ENCODE results near the gene CUX1.

CUX1 gene

GRCh38 chr7:101993311-101993710 is 175.9 kb downstream of the CUX1 start:
- TF ChIP-seq CSRNP3 (CRISPR knock-in tag; IDR thresholded peaks at IDR 0.05): no peak
- no peak for TF ChIP-seq GLIS3 (CRISPR knock-in tag; IDR thresholded peaks at IDR 0.05)
- no peak for TF ChIP-seq TSHZ2 (CRISPR knock-in tag; IDR thresholded peaks at IDR 0.05)
- TF ChIP-seq CSDC2 (CRISPR knock-in tag; IDR thresholded peaks at IDR 0.05): no peak
- no peak for ATAC-seq

GRCh38 chr7:101995121-101995520 is 177.7 kb downstream of the CUX1 start:
- ATAC-seq: no peak
- TF ChIP-seq ZFP30 (CRISPR knock-in tag; IDR thresholded peaks at IDR 0.05): no peak
- no peak for TF ChIP-seq TCF4 (CRISPR knock-in tag; IDR thresholded peaks at IDR 0.05; ENCODE audit: borderline replicate concordance)
- TF ChIP-seq ZC3H10 (CRISPR knock-in tag; IDR thresholded peaks at IDR 0.05): no peak
- no peak for TF ChIP-seq CREB5 (CRISPR knock-in tag; IDR thresholded peaks at IDR 0.05; ENCODE audit: low read depth)
- no peak for TF ChIP-seq SNAI2 (CRISPR knock-in tag; IDR thresholded peaks at IDR 0.05)
- no peak for TF ChIP-seq ARNTL (CRISPR knock-in tag; IDR thresholded peaks at IDR 0.05; ENCODE audit: borderline replicate concordance, low read depth)
- no peak for TF ChIP-seq ZNF8 (CRISPR knock-in tag; IDR thresholded peaks at IDR 0.05)
- no peak for TF ChIP-seq ZNF70 (CRISPR knock-in tag; IDR thresholded peaks at IDR 0.05)
- no peak for TF ChIP-seq OSR1 (CRISPR knock-in tag; IDR thresholded peaks at IDR 0.05)
- TF ChIP-seq ZFP3 (CRISPR knock-in tag; IDR thresholded peaks at IDR 0.05): no peak
- TF ChIP-seq ISL1 (CRISPR knock-in tag; IDR thresholded peaks at IDR 0.05): no peak
- no peak for TF ChIP-seq BACH2 (CRISPR knock-in tag; IDR thresholded peaks at IDR 0.05; ENCODE audit: borderline replicate concordance)
- TF ChIP-seq ZNF565 (CRISPR knock-in tag; conservative IDR thresholded peaks at IDR 0.05; ENCODE audit: low read depth): no peak
- no peak for TF ChIP-seq RARB (CRISPR knock-in tag; IDR thresholded peaks at IDR 0.05)
- TF ChIP-seq GLIS3 (CRISPR knock-in tag; IDR thresholded peaks at IDR 0.05): no peak
- TF ChIP-seq TSHZ2 (CRISPR knock-in tag; IDR thresholded peaks at IDR 0.05): no peak
- no peak for TF ChIP-seq ESRRG (CRISPR knock-in tag; IDR thresholded peaks at IDR 0.05)

GRCh38 chr7:101996131-101996691 is 178.8 kb downstream of the CUX1 start:
- TF ChIP-seq PATZ1 (CRISPR knock-in tag; IDR thresholded peaks at IDR 0.05; ENCODE audit: borderline replicate concordance): no peak
- TF ChIP-seq PPARA (CRISPR knock-in tag; IDR thresholded peaks at IDR 0.05; ENCODE audit: borderline replicate concordance): no peak
- TF ChIP-seq CREB5 (CRISPR knock-in tag; IDR thresholded peaks at IDR 0.05; ENCODE audit: low read depth): no peak
- no peak for TF ChIP-seq ZNF70 (CRISPR knock-in tag; IDR thresholded peaks at IDR 0.05)
- no peak for TF ChIP-seq RARB (CRISPR knock-in tag; IDR thresholded peaks at IDR 0.05)
- TF ChIP-seq ZFP3 (CRISPR knock-in tag; IDR thresholded peaks at IDR 0.05): no peak
- TF ChIP-seq TOX (CRISPR knock-in tag; IDR thresholded peaks at IDR 0.05; ENCODE audit: borderline replicate concordance): no peak
- TF ChIP-seq ZC3H10 (CRISPR knock-in tag; IDR thresholded peaks at IDR 0.05): no peak
- no peak for ATAC-seq

Data from SK-N-SH treated with all-trans-retinoic acid at 6 μM for 48 hours (cell line).